IMR-90 (cell line): ENCODE results near the gene RDH12. TPM values are rescaled to one million over a fixed set of nuclear protein-coding genes. Genes with fewer than 3 reads are reported as not detected.

Experiments
- ATAC-seq: fragments of 200-7000 bp; cut with Tn5 transposase; 2 replicates; pipeline ENCODE4 v1.9.1; 2020; ENCODE audit warnings: low read depth, mild to moderate bottlenecking, moderate library complexity
- BruUV-seq: library from RNA; stranded (reverse); fragments of 400-500 nt; replicated peaks from 2 replicates; lab custom pipeline; 2021; lab: Mats Ljungman, UMichigan
- CTCF ChIA-PET: fragments of 300-600 bp; formaldehyde crosslinking; extraction: SDS; loops from one replicate; lab custom pipeline; 2021; ENCODE audit warnings: antibody characterized with exemption; lab: Yijun Ruan, JAX
- POLR2A ChIA-PET: fragments of 300-600 bp; sonication (Branson Sonifier 250); formaldehyde crosslinking; loops from one replicate; lab custom pipeline; 2022; ENCODE audit warnings: antibody characterized with exemption; ENCODE audit not compliant: unreplicated experiment; lab: Charles Lee
- DNase-seq: peaks from one replicate; pipeline ENCODE4 v3.0.0; 2013
- H2AFZ ChIP-seq: replicated peaks from 2 replicates; pipeline ENCODE3; 2013; ENCODE audit warnings: low read length, mild to moderate bottlenecking; ENCODE audit not compliant: poor library complexity
- H2AK5ac ChIP-seq: 2 replicates; pipeline ENCODE4 v1.6.1; 2013; ENCODE audit warnings: low read depth, low read length, inconsistent platforms
- H2AK9ac ChIP-seq: replicated peaks from 2 replicates; pipeline ENCODE3; 2013; ENCODE audit warnings: mild to moderate bottlenecking, low read depth, low read length, moderate library complexity; ENCODE audit not compliant: poor library complexity
- H2BK120ac ChIP-seq: 2 replicates; pipeline ENCODE4 v1.6.1; 2013; ENCODE audit warnings: low read depth, low read length, inconsistent platforms
- H2BK15ac ChIP-seq: 3 replicates; pipeline ENCODE4 v1.6.1; 2013; ENCODE audit warnings: low read depth, low read length, inconsistent platforms
- H2BK20ac ChIP-seq: 2 replicates; pipeline ENCODE4 v1.6.1; 2013; ENCODE audit warnings: low read depth, mild to moderate bottlenecking, inconsistent platforms, low read length, moderate library complexity
- H2BK5ac ChIP-seq: 2 replicates; pipeline ENCODE4 v1.6.1; 2013; ENCODE audit warnings: mild to moderate bottlenecking, low read depth, low read length, inconsistent platforms; ENCODE audit not compliant: poor library complexity, severe bottlenecking
- H3K14ac ChIP-seq: replicated peaks from 2 replicates; pipeline ENCODE4 v1.6.1; 2013; ENCODE audit warnings: low read depth, low read length, inconsistent platforms
- H3K18ac ChIP-seq: 2 replicates; pipeline ENCODE4 v1.6.1; 2013; ENCODE audit warnings: low read depth, low read length, control low read depth
- H3K23ac ChIP-seq: 2 replicates; pipeline ENCODE4 v1.6.1; 2013; ENCODE audit warnings: low read depth, low read length, inconsistent platforms
- H3K27ac ChIP-seq: 2 replicates; pipeline ENCODE4 v1.5.1; 2013; ENCODE audit warnings: mild to moderate bottlenecking, control low read depth, low read length; ENCODE audit not compliant: insufficient read depth
- H3K27me3 ChIP-seq: 2 replicates; pipeline ENCODE4 v1.6.1; 2013; ENCODE audit warnings: low read length; ENCODE audit not compliant: control insufficient read depth, insufficient read depth
- H3K36me3 ChIP-seq: 2 replicates; pipeline ENCODE4 v1.6.1; 2013; ENCODE audit warnings: low read length, mixed read lengths; ENCODE audit not compliant: control insufficient read depth, insufficient read depth
- H3K4ac ChIP-seq: 2 replicates; pipeline ENCODE4 v1.6.1; 2013; ENCODE audit warnings: low read depth, low read length, inconsistent platforms
- H3K4me1 ChIP-seq: 2 replicates; pipeline ENCODE4 v1.6.1; 2013; ENCODE audit warnings: low read length, mixed read lengths; ENCODE audit not compliant: control insufficient read depth, insufficient read depth
- H3K4me2 ChIP-seq: 2 replicates; pipeline ENCODE4 v1.6.1; 2013; ENCODE audit warnings: low read depth, mild to moderate bottlenecking, control low read depth, low read length, moderate library complexity
- H3K4me3 ChIP-seq: 2 replicates; pipeline ENCODE4 v1.5.1; 2013; ENCODE audit warnings: low read depth, mild to moderate bottlenecking, control low read depth, low read length, moderate library complexity; ENCODE audit not compliant: insufficient read depth
- H3K56ac ChIP-seq: 2 replicates; pipeline ENCODE4 v1.6.1; 2013; ENCODE audit warnings: low read length, inconsistent platforms; ENCODE audit not compliant: insufficient read depth; ENCODE audit errors: extremely low read depth
- H3K79me1 ChIP-seq, 2 experiments: 2 replicates each; pipeline ENCODE4 v1.6.1; 2013; ENCODE audit warnings: low read length in 2 of 2, inconsistent platforms in 1 of 2, low read depth in 1 of 2
- H3K9ac ChIP-seq: 2 replicates; pipeline ENCODE4 v1.6.1; 2013; ENCODE audit warnings: low read depth, low read length, control low read depth
- H3K9me1 ChIP-seq: 2 replicates; pipeline ENCODE4 v1.6.1; 2013; ENCODE audit warnings: low read length, inconsistent platforms; ENCODE audit not compliant: insufficient read depth
- H3K9me3 ChIP-seq: 2 replicates; pipeline ENCODE4 v1.6.1; 2013; ENCODE audit warnings: low read length; ENCODE audit not compliant: control insufficient read depth, insufficient read depth
- H4K20me1 ChIP-seq: 2 replicates; pipeline ENCODE4 v1.6.1; 2013; ENCODE audit warnings: low read length, inconsistent platforms; ENCODE audit not compliant: insufficient read depth
- H4K5ac ChIP-seq: 2 replicates; pipeline ENCODE4 v1.6.1; 2013; ENCODE audit warnings: mild to moderate bottlenecking, low read depth, low read length, control low read depth
- H4K8ac ChIP-seq, 2 experiments: 2 replicates each; pipeline ENCODE4 v1.6.1; 2013; ENCODE audit warnings: low read depth in 2 of 2, low read length in 2 of 2, control low read depth in 1 of 2, inconsistent platforms in 1 of 2
- H4K91ac ChIP-seq: 2 replicates; pipeline ENCODE4 v1.6.1; 2013; ENCODE audit warnings: low read depth, low read length, inconsistent platforms; ENCODE audit not compliant: insufficient read depth
- BHLHE40 ChIP-seq: fragments of 150-350 bp; IDR thresholded peaks from 2 replicates; pipeline ENCODE4 v1.6.1; 2016; ENCODE audit warnings: mild to moderate bottlenecking, low read depth, low read length
- CEBPB ChIP-seq: IDR thresholded peaks from 2 replicates; pipeline ENCODE4 v1.6.1; 2012; ENCODE audit warnings: low read depth, low read length, improper control_type of control experiment
- CHD1 ChIP-seq: IDR thresholded peaks from 2 replicates; pipeline ENCODE4 v1.6.1; 2012; ENCODE audit warnings: low read depth, low read length, improper control_type of control experiment
- CTCF ChIP-seq: conservative IDR thresholded peaks from 2 replicates; pipeline ENCODE4 v1.5.1; 2012; ENCODE audit warnings: mild to moderate bottlenecking, low read depth, low read length, improper control_type of control experiment
- ELK1 ChIP-seq: fragments of 150-350 bp; IDR thresholded peaks from 2 replicates; pipeline ENCODE4 v1.6.1; 2016; ENCODE audit warnings: low read depth, mild to moderate bottlenecking, low read length, moderate library complexity, borderline replicate concordance
- FOS ChIP-seq: fragments of 150-350 bp; IDR thresholded peaks from 2 replicates; pipeline ENCODE4 v1.6.1; 2016; ENCODE audit warnings: low read depth, low read length
- MAZ ChIP-seq: IDR thresholded peaks from 2 replicates; pipeline ENCODE4 v1.6.1; 2012; ENCODE audit warnings: low read depth, mild to moderate bottlenecking, low read length, improper control_type of control experiment, moderate library complexity, borderline replicate concordance
- MXI1 ChIP-seq: IDR thresholded peaks from 2 replicates; pipeline ENCODE4 v1.6.1; 2012; ENCODE audit warnings: low read depth, mild to moderate bottlenecking, low read length, moderate library complexity, borderline replicate concordance
- NFE2L2 ChIP-seq: fragments of 150-350 bp; IDR thresholded peaks from 2 replicates; pipeline ENCODE4 v1.6.1; 2016; ENCODE audit warnings: low read depth, mild to moderate bottlenecking, low read length
- POLR2A ChIP-seq: IDR thresholded peaks from 2 replicates; pipeline ENCODE4 v1.6.1; 2012; ENCODE audit warnings: mild to moderate bottlenecking, low read depth, low read length
- RAD21 ChIP-seq: IDR thresholded peaks from 2 replicates; pipeline ENCODE4 v1.6.1; 2012; ENCODE audit warnings: low read length, improper control_type of control experiment
- RCOR1 ChIP-seq: IDR thresholded peaks from 2 replicates; pipeline ENCODE4 v1.6.1; 2012; ENCODE audit warnings: mild to moderate bottlenecking, low read length, improper control_type of control experiment; ENCODE audit not compliant: insufficient replicate concordance
- RFX5 ChIP-seq: IDR thresholded peaks from 2 replicates; pipeline ENCODE4 v1.8.0; 2012; ENCODE audit warnings: low read depth, mild to moderate bottlenecking, low read length, moderate library complexity
- SMC3 ChIP-seq: fragments of 150-350 bp; IDR thresholded peaks from 2 replicates; pipeline ENCODE4 v1.6.1; 2016; ENCODE audit warnings: low read depth, mild to moderate bottlenecking, antibody characterized with exemption, low read length, moderate library complexity
- USF2 ChIP-seq: fragments of 150-350 bp; IDR thresholded peaks from 2 replicates; pipeline ENCODE4 v1.6.1; 2017; ENCODE audit warnings: mild to moderate bottlenecking, antibody characterized with exemption, low read length, low read depth
- WGBS, 2 experiments: methylation state at CpG; one replicate each; pipeline versions ENCODE4 v1.1.5 to v1.1.7; 2013; ENCODE audit warnings: missing lambda C conversion rate in 2 of 2; ENCODE audit not compliant: insufficient read length in 1 of 2; ENCODE audit errors: extremely low coverage in 2 of 2; 5-methylcytosine and 5-hydroxymethylcytosine counted together
- dilution Hi-C: fragments of 300-500 bp; cut with HindIII; formaldehyde crosslinking; loops from one replicate; pipeline ENCODE4 v1.14.3; 2018; ENCODE audit warnings: low sequenced_read_pairs; ENCODE audit not compliant: unreplicated experiment
- in situ Hi-C: fragments of 300-500 bp; cut with MboI; formaldehyde crosslinking; loops from 3 replicates; pipeline ENCODE4 v1.14.3; 2019; ENCODE audit warnings: low sequenced_read_pairs, inconsistent platforms, mixed read lengths
- intact Hi-C: fragments of 100-400 bp; cut with micrococcal nuclease; formaldehyde crosslinking; loops from 2 replicates; pipeline ENCODE4 v1.10.0; 2022
- polyA plus RNA-seq, 3 experiments: library from polyadenylated mRNA; depleted of rRNA; stranded (reverse); fragments of >200 nt; gene quantifications; 2 replicates each; pipeline ENCODE4 v1.2.3, GENCODE V29; 2012; ENCODE audit warnings: low replicate concordance in 1 of 3
- total RNA-seq: library from RNA; depleted of rRNA; stranded (reverse); fragments of >200 nt; gene quantifications from 2 replicates; pipeline ENCODE4 v1.2.3, GENCODE V29; 2012

RDH12 gene
- total and polyA plus RNA-seq, 2 of the 4 experiments (the other 2 are of a cell fraction): not detected

- no peak overlapping the region for H3K23ac ChIP-seq
- H3K18ac ChIP-seq: no peak overlapping the region
- H3K9me3 ChIP-seq: no peaks in the 10 kb centered on the region
- no peak overlapping the region for H2BK15ac ChIP-seq
- H4K8ac ChIP-seq: no peak overlapping the region
- no peaks in the 10 kb centered on the region for H3K4me1 ChIP-seq
- H3K4me3 ChIP-seq: no peak overlapping the region
- WGBS, 2 experiments: no CpG with 5 or more reads among the region's 4 CpGs
- in situ Hi-C loops: no loop called here
- no peak overlapping the region for H3K4ac ChIP-seq
- no peak overlapping the region for H4K5ac ChIP-seq
- POLR2A ChIA-PET: no interaction called here
- H2BK120ac ChIP-seq: no peak overlapping the region
- H2AFZ ChIP-seq: no peak overlapping the region
- ATAC-seq (no peak), DNase-seq (no peak)
- H2AK9ac ChIP-seq: no peak overlapping the region
- H3K27me3 ChIP-seq: no peaks in the 10 kb centered on the region
- peaks cover 8% of the 10 kb centered on the region; the same call in 1 of the 2 replicates for H3K9me1 ChIP-seq
- H3K9ac ChIP-seq: no peak overlapping the region
- H4K20me1 ChIP-seq: no peaks in the 10 kb centered on the region
- dilution Hi-C loops: no loop called here
- CTCF ChIA-PET: no interaction called here
- no peak overlapping the region for H2BK20ac ChIP-seq
- no peaks in the 10 kb centered on the region for H3K79me1 ChIP-seq
- H3K27ac ChIP-seq: no peak overlapping the region
- intact Hi-C loops: no loop called here
- no peak overlapping the region for H2BK5ac ChIP-seq
- no peak overlapping the region for H3K14ac ChIP-seq
- no peak overlapping the region for H4K91ac ChIP-seq
- H3K56ac ChIP-seq: no peak overlapping the region
- no peak for TF ChIP-seq MXI1
- no peak for TF ChIP-seq BHLHE40
- no peak for TF ChIP-seq CEBPB
- no peak for TF ChIP-seq RAD21
- no peak for TF ChIP-seq CTCF
- no peak for TF ChIP-seq CHD1
- no peak for TF ChIP-seq NFE2L2
- no peak for TF ChIP-seq MAZ
- no peak for TF ChIP-seq POLR2A
- no peak for TF ChIP-seq USF2
- TF ChIP-seq RCOR1: no peak
- TF ChIP-seq SMC3: no peak
- no peak for TF ChIP-seq ELK1
- no peak for TF ChIP-seq RFX5
- TF ChIP-seq FOS: no peak
- H3K36me3 ChIP-seq: peaks cover 46% of the 10 kb centered on the region
- BruUV-seq: no TSS peak
- no peak overlapping the region for H3K4me2 ChIP-seq
- no peak overlapping the region for H2AK5ac ChIP-seq
These were observed 62.8 kb downstream of the RDH12 start for GRCh38 chr14:67764496-67764895.
